HuH-7.5 (cell line): ENCODE results near the gene NCOA7.
"Not testable (repeated sequence)": the region's sequence is repeated elsewhere in the genome, so short reads cannot be mapped to it uniquely, and the experiment has no call there.

ENCODE experiments used
- DNase-seq: peaks from one replicate; pipeline ENCODE4 v3.0.0; 2011; ENCODE audit warnings: low spot score

Gene NCOA7

GRCh38 chr6:125792680-125793079 lies 1.9 kb downstream of the NCOA7 start:
- DNase-seq: no peak

DNA sequence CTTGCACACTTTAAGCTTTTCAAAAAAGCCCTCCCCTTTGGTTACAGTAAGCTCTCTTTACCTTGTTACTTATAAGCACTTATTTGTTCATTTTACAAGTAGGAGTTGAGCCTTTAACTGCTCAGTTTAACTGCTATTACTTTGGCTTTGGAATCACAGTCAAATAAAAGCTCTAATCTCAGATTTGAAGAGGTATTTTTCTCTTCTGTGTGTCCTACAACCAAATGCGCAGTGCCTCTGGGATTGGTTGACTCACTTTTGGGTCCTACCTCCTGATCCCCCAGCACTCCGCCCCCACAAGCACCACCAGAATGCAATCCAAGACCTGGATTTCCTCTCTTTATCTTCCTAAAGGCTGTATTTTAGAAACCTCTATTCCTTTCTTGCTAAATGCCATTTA lies 2.5 kb downstream of the NCOA7 start:
- DNase-seq: no peak

GRCh38 chr6:125793863-125794262 lies 3.1 kb downstream of the NCOA7 start:
- DNase-seq: no peak

- DNase-seq: no peak
These were observed 3.8 kb downstream of the NCOA7 start for GRCh38 chr6:125794342-125795137.

DNA sequence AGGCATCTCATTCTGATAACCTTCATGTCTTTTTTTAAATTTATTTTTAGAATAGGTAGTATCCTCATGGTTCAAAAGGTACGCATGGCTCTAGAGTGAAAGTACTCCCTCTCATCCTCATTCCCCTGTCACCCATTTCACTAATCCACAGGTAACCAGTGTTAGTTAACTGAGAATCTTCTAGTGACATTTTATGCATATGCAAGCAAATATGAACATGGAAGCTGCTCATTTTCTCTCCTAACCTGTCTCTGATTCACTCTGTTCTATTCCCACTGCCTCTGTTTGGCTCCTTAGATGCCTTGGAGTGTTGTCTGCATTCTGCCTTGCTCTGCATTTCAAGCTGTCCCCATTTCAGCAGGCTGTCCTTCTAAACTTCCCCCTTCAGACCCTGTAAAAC lies 4.5 kb downstream of the NCOA7 start:
- no peak for DNase-seq

- DNase-seq: no peak
These were observed 6.5 kb downstream of the NCOA7 start for GRCh38 chr6:125797120-125797885.

GRCh38 chr6:125797886-125798444 lies 7.2 kb downstream of the NCOA7 start:
- no peak for DNase-seq

GRCh38 chr6:125798734-125799508 lies 8.2 kb downstream of the NCOA7 start:
- DNase-seq: no peak

GRCh38 chr6:125802383-125802782 lies 11.6 kb downstream of the NCOA7 start:
- DNase-seq: no peak

DNA sequence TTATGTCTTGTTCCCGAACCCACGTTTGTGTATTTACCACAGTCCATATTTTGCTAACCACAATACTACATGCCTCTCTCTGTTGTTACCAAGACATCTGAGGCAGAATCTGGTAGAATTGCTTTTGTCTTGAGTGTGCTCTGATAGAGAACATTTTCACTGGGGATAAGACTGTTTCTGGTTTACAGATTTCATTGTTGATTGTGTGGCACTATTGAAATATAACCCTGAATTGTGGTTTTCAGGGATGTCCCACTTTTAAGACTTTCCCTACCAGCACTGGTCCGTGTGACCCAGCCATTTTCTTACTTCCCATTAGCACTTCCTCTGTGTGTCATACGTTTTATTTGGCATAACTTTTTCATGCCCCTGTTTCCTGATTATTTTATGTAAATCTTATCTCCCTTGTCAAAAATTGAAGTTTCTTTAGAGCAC lies 12.2 kb downstream of the NCOA7 start:
- no peak for DNase-seq

DNA sequence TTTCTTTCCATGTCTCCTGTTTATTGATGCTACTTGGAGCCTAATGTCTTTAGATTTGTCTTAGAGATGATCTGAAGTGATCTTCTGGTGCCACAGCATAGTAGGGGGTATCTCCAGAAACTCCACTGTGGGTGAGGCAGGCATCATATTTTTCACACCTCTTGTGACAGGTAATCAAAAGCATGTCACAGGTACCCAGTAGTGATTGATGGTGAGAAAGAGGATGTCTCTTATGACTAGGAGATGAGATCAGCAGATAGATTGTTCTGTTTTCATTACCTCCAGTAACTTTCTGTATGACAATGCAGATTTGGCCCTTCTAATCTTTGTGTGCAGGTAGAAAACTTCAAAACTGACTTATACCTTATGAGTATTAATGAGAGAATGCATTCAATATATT lies 13.5 kb downstream of the NCOA7 start:
- no peak for DNase-seq

GRCh38 chr6:125804866-125805425 lies 14.2 kb downstream of the NCOA7 start:
- DNase-seq: not testable (repeated sequence)

GRCh38 chr6:125806813-125807212 lies 16.1 kb downstream of the NCOA7 start:
- no peak for DNase-seq

DNA sequence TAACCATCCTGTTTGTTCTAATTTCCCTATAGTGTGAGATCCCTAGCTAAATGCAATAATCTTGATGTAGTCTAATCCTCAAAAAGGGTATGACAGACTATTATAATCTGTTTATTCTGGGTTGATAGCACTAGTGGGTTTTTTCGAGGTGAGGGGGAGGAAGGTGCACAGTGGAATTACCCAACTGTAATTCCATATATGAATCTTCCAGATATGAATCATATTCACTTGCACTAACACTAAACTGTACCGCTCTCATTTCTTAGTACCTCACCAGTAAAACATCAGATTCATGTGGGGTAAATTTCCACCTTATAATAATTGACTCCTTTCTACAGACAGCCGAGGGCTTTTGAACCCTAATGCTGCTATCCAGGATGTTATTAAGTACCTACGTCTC lies 16.5 kb downstream of the NCOA7 start:
- no peak for DNase-seq

DNA sequence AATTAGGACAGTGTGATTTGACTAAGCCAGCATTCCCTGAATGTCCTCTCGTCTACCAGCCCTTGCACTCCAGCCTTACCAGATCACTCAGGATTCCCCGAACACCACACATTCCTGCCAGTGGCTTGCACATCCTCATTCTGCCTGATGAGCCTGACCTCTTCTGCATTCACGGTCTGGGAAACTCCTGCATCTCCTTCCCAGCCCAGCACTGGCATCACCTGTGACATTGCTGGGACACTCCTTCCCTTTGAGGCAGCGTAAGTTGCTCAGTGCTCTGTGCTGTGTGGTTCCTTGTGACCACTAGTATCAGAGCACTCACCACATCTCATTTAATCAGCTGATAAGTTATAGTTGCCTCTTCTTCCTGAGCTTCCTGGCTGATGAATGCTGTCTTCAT lies 17.3 kb downstream of the NCOA7 start:
- no peak for DNase-seq

GRCh38 chr6:125808591-125808990 lies 17.8 kb downstream of the NCOA7 start:
- DNase-seq: no peak

DNA sequence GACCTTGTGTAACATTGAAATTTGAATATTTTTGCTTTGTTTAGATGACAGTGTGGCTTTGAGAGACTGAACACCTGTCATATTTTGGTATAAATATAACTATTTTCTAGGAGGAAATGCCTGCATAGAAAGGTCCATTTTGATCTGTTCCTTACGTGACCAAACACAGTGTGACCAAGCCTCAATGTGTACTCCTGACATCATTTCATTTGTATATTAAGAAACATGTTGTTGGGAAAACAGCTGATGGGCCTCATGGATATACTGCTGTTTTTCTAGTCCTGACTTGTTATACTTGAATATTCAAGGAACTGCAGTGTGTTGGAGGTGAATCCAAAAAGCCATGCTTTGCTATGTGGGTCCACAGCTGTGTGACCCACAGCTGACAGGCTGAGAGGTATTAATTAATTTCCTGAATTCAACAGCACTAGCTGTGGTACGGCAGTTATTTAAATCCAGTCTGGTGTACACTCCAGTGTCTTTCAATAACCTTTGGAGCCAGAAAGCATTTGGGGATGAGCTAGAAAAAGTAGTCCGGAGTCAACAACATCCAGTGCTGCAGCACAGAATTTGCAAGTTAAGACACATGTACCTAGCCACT lies 18.9 kb downstream of the NCOA7 start:
- DNase-seq: no peak

GRCh38 chr6:125810445-125810844 lies 19.7 kb downstream of the NCOA7 start:
- no peak for DNase-seq

GRCh38 chr6:125811259-125811658 lies 20.5 kb downstream of the NCOA7 start:
- no peak for DNase-seq

DNA sequence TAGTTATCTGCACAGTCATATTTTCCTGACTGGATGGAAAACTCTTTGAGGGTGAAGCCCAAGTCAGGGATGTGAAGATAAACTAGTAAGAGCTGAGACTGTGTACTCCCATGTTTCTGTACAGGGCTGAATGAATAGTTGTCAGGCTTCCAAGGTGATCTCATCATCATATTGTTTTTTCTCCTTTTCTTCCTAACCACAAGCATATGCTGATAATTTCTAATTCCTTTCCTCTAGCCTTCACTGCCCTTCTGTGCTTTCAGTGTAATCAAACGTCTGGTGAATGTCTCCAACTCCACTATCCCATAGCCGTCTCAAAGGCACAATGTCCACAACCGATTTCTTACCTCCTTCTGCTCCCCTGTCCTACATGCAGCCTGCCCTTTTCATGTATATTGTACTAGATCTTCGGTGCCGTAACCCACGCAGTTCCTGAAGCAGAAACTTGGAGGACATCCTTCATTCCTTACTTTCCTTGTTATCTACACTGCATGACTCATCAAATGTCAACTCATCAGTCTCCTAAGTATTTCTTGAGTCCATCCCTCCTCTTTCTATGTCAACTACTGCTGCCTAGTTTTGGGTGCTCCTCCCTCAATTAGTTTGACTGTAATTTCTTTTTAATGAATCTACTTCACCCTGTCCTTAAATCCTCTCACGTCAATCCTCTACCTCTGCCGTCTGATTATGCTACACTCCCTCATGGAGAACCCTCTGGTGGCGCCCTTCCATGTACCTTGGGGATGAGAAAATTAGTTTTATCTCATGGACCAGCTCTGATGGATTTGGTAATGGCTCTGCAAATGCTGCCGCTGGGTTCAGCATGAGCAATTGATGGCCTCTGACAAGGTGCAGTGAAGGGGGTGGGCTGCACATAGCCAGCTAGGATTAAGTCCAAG lies 21.9 kb downstream of the NCOA7 start:
- DNase-seq: no peak

- DNase-seq: no peak
These were observed 23.7 kb downstream of the NCOA7 start for GRCh38 chr6:125814481-125814880.
